ENCODE results near the gene UBE2I. TPM values are rescaled to one million over a fixed set of nuclear protein-coding genes. Genes with fewer than 3 reads are reported as not detected.

UBE2I gene
- total RNA-seq, 1 donor from 2014 or later, result 143 TPM

DNA sequence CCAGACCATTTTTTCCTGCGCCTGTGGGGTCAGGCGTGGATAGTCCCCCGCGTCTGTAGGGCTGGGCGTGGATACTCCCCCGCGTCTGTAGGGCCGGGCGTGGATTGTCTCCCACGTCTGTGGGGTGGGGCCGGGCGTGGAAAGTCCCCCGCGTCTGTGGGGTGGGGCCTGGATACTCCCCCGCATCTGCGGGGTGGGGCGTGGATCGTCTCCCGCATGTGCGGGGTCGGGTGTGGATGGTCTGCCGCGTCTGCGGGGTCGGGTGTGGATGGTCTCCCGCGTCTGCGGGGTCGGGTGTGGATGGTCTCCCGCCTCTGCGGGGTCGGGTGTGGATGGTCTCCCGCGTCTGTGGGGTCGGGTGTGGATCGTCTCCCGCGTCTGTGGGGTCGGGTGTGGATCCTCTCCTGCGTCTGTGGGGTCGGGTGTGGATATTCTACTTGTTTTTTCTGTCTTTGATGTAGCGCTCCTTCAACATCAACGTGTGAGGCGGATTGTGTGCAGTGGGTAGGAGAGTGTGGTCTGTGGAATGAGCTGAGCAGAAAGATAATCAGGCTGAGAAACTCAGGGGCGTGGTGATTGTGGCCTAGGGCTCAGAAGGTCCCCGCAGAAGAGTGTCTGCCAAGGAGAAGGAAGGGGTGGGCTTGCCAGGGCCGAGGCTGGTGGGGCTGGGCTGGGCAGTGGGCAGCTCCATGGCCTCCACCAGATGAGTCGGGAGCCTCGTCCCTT is 45.5 kb downstream of the UBE2I start:
- no peak overlapping the region for H2AFZ ChIP-seq (ENCODE audit: low read depth, low read length)
- Mint-ChIP-seq H3K27ac (ENCODE audit: unreplicated experiment) (no peak overlapping the region), H3K36me3 (ENCODE audit: low read depth, unreplicated experiment) (peaks cover 2% of the 10 kb centered on the region), H3K27me3 (ENCODE audit: low read depth, unreplicated experiment) (no peaks in the 10 kb centered on the region), H3K9me3 (ENCODE audit: unreplicated experiment) (no peaks in the 10 kb centered on the region), H3K4me3 (ENCODE audit: unreplicated experiment) (no peak overlapping the region), H3K4me1 (ENCODE audit: low read depth, unreplicated experiment) (peaks cover 11% of the 10 kb centered on the region)
- TF ChIP-seq EZH2 (IDR thresholded peaks at IDR 0.05; ENCODE audit: insufficient read depth, low read length), result no peak
- TF ChIP-seq, protein P1, sequence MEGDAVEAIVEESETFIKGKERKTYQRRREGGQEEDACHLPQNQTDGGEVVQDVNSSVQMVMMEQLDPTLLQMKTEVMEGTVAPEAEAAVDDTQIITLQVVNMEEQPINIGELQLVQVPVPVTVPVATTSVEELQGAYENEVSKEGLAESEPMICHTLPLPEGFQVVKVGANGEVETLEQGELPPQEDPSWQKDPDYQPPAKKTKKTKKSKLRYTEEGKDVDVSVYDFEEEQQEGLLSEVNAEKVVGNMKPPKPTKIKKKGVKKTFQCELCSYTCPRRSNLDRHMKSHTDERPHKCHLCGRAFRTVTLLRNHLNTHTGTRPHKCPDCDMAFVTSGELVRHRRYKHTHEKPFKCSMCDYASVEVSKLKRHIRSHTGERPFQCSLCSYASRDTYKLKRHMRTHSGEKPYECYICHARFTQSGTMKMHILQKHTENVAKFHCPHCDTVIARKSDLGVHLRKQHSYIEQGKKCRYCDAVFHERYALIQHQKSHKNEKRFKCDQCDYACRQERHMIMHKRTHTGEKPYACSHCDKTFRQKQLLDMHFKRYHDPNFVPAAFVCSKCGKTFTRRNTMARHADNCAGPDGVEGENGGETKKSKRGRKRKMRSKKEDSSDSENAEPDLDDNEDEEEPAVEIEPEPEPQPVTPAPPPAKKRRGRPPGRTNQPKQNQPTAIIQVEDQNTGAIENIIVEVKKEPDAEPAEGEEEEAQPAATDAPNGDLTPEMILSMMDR (IDR thresholded peaks at IDR 0.05; ENCODE audit: insufficient read depth, low read depth, low read length), result no peak
- H3K36me3 ChIP-seq (ENCODE audit: insufficient read depth, low read length), result no peaks in the 10 kb centered on the region
- DNase-seq (ENCODE audit: low read depth) (no peak), FAIRE-seq (no peak)
- no peak overlapping the region for H3K9ac ChIP-seq (ENCODE audit: low read length)
- H3K27ac ChIP-seq (ENCODE audit: low read depth, low read length), result no peak overlapping the region
- no peaks in the 10 kb centered on the region for H3K27me3 ChIP-seq (ENCODE audit: insufficient read depth, low read length)
- H3K4me3 ChIP-seq (ENCODE audit: insufficient read depth, low read depth, low read length), result no peak overlapping the region
- H3K4me2 ChIP-seq (ENCODE audit: low read length), result no peak overlapping the region
- H3K79me2 ChIP-seq (ENCODE audit: insufficient read depth, low read length), result peaks cover 95% of the 10 kb centered on the region
- H3K9me3 ChIP-seq (ENCODE audit: insufficient read depth, low read depth, low read length), result no peaks in the 10 kb centered on the region
- peaks cover 16% of the 10 kb centered on the region for H3K4me1 ChIP-seq (ENCODE audit: insufficient read depth, low read length)
- peaks cover 73% of the 10 kb centered on the region for H4K20me1 ChIP-seq (ENCODE audit: insufficient read depth, low read length)

DNA sequence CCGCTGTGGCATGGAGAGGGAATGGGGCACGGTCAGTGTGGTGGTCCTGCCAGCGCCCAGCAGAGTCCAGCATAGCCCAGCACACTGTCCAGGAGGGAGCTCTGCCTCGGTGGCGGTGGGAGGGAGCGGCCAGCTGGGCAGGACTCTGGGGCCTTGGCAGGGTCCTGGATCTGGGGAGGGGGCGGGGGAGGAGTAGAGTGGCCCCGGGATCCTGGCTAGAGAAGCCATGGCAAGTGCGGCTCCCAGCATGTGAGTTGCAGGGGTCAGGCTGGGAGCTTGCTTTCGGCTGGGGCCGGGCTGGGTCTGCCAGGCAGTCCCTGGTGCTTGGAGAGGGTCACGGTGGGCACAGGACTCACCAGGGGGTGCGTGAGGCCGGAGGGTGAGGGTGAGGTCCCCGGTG is 46.2 kb downstream of the UBE2I start:
- FAIRE-seq (no peak), DNase-seq (ENCODE audit: low read depth) (no peak)
- no peak overlapping the region for H3K27ac Mint-ChIP-seq (ENCODE audit: unreplicated experiment)
- H3K4me3 ChIP-seq (ENCODE audit: insufficient read depth, low read depth, low read length), result no peak overlapping the region
- no peaks in the 10 kb centered on the region for H3K36me3 ChIP-seq (ENCODE audit: insufficient read depth, low read length)
- peaks cover 12% of the 10 kb centered on the region for H3K4me1 ChIP-seq (ENCODE audit: insufficient read depth, low read length)
- H4K20me1 ChIP-seq (ENCODE audit: insufficient read depth, low read length), result peaks cover 75% of the 10 kb centered on the region
- no peaks in the 10 kb centered on the region for H3K9me3 ChIP-seq (ENCODE audit: insufficient read depth, low read depth, low read length)
- H3K27me3 ChIP-seq (ENCODE audit: insufficient read depth, low read length), result no peaks in the 10 kb centered on the region
- peaks cover 95% of the 10 kb centered on the region for H3K79me2 ChIP-seq (ENCODE audit: insufficient read depth, low read length)
- no peak overlapping the region for H3K4me2 ChIP-seq (ENCODE audit: low read length)
- H2AFZ ChIP-seq (ENCODE audit: low read depth, low read length), result no peak overlapping the region
- H3K27me3 Mint-ChIP-seq (ENCODE audit: low read depth, unreplicated experiment), result no peaks in the 10 kb centered on the region
- peaks cover 11% of the 10 kb centered on the region for H3K4me1 Mint-ChIP-seq (ENCODE audit: low read depth, unreplicated experiment)
- peaks cover 2% of the 10 kb centered on the region for H3K36me3 Mint-ChIP-seq (ENCODE audit: low read depth, unreplicated experiment)
- TF ChIP-seq, protein P1 (IDR thresholded peaks at IDR 0.05; ENCODE audit: insufficient read depth, low read depth, low read length), result no peak
- no peak for TF ChIP-seq EZH2 (IDR thresholded peaks at IDR 0.05; ENCODE audit: insufficient read depth, low read length)
- H3K27ac ChIP-seq (ENCODE audit: low read depth, low read length), result no peak overlapping the region
- H3K9ac ChIP-seq (ENCODE audit: low read length), result no peak overlapping the region
- H3K4me3 Mint-ChIP-seq (ENCODE audit: unreplicated experiment), result no peak overlapping the region
- H3K9me3 Mint-ChIP-seq (ENCODE audit: unreplicated experiment), result no peaks in the 10 kb centered on the region
